HFF-Myc (cell line): ENCODE results near the gene MUC6.

ENCODE experiments used
- DNase-seq: peaks from one replicate; pipeline ENCODE4 v3.0.0-alpha.2; 2011; ENCODE audit warnings: low read depth; ENCODE audit errors: extremely low read depth
- H3K4me3 ChIP-seq: replicated peaks from 2 replicates; pipeline ENCODE4 v1.5.1; 2011; ENCODE audit warnings: low read depth, mild to moderate bottlenecking, control low read depth, low read length
- CTCF ChIP-seq: IDR thresholded peaks from 2 replicates; pipeline ENCODE4 v1.5.1; 2012; ENCODE audit warnings: mild to moderate bottlenecking, low read depth, low read length, control low read depth; ENCODE audit errors: missing control alignments

The MUC6 gene

DNA sequence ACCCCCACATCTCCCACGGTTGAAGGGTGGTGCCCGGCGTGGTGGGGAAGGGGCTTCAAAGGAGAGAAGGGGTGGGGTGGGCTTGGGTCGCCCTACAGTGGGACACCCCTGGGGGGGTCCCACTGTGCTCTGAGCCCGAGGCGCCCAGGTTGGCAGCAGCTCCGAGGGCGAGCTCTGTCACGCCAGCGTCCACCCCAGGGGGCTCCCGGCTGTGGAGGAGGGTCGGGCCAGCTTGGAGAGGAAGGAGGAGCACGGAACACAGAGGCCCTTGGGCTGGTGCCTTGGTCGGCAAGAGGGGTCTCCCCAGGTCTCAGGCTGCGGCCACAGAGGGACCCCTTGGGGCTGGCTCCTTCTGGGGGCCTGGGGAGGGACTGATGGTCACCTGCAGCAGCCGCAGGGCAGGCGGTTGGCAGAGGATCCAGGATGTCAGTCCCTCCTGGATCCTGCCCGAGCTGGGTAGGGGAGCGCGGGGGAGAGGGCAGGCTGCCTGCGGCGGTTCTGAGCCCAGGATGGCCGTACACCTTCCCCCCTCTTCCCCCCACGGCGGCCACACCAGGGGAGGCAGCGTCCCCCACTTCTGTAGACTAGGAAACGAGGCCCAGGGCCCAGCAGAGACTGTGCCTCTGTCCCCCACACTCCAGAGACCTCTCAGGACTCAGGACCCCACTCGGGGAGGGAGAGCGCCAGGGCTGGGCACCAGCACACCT, 788 bp downstream of the MUC6 start:
- no peak for DNase-seq
- no peak overlapping the region for H3K4me3 ChIP-seq
- TF ChIP-seq CTCF, result no peak

DNA sequence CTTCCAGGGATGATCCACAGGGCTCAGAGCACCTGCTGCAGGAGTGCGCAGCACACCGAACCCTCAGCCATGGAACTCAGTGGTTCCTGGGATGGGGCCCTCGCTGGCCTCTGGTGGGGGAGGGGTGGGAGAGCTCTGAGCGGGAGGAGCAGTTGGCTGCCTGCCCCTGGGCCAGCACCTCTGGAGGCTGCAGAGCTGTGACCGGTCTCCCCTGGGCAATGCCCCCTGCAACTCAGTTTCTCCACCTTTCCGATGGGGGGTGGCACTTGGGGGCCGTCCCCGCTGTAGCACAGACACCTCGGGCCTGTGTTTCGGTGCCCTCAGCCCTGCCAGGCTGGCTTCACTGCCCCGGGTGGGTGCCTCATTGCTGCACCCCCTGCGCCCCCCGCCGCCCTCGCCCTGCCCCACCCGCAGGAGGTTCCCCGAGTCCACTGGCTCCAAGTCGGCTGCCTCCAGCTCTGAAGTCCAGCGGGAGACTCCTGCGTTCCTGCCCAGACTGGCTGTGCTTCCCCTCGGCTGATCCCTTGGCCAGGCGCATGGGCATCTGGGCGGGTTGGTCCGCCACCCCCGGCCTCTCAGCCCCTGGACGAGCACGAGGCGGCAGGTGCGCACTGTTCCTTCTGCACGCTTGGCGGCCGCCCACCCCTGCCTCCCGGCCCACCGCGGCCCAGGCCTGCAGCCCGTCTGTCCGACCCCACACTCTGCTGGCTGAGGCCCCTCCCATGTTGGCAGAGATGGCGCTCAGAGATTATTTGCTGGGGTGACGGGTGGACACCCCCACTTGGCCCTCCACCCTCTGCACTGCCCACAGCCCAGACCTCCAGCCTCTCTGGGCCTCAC, 1.8 kb downstream of the MUC6 start:
- no peak overlapping the region for H3K4me3 ChIP-seq
- no peak for DNase-seq
- TF ChIP-seq CTCF, result no peak

DNA sequence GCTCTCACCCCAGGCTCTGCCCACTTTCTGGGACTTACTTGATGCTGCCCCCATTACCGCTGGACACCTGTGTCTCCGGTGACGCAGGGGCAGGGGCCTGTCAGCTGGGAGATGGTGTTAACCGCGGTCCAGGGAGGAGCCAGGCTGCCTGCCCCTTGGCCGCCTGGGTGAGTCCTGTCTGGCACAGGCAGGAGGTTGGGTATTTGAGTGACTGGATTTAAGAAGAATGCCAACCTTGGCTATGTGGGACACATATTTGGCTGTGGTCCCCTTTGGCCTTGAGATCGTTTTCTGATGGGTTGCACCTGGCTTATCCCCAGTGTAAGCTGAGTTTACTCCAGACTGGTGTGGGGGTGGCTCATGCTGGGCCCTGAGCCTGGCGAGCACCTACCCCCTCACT, 2.5 kb downstream of the MUC6 start:
- H3K4me3 ChIP-seq, result no peak overlapping the region
- TF ChIP-seq CTCF, result no peak
- DNase-seq, result no peak

DNA sequence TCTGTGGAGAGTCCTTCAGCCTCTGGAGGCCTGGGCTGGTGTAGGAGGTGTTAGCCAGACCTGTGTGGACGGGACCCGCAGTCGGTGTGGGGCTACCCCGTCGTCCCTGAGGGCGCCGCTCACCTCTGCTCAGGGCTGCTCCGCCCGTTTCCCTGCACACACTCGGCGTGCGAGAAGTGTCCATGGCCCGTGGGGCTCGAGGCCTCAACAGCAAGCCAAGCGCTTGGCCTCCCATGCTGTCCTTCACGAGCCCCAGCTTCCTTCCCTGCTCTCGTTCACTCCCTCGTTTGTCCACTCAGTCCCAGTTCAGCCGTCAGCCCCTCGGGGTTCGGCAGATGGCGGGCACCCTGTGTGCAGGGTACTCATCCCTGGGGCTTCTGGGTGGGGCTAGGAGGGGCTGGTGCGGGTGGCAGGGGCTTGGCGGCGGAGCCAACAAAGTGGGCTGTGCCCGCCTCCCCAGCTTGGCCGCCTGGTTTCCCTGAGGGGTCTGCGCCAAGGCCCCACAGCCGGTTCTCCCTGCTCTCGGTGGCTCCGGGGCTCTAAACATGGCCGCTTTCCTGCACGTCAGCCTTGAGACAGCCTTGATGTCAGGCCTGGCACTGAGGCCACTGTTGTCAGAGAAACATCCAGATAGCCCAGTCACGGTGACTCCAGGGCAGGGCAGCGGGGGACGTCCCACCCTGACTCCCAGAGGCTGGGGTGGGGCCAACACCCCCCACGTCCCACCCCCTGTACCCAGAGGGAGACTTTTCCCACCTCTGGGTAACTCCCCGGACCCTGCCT, 3.3 kb downstream of the MUC6 start:
- TF ChIP-seq CTCF, result no peak
- no peak overlapping the region for H3K4me3 ChIP-seq
- no peak for DNase-seq

- no peak for TF ChIP-seq CTCF
- no peak for DNase-seq
These were observed 4.1 kb downstream of the MUC6 start for GRCh38 chr11:1032310-1032891.

GRCh38 chr11:1031121-1031899, 5.2 kb downstream of the MUC6 start:
- no peak overlapping the region for H3K4me3 ChIP-seq
- TF ChIP-seq CTCF, result no peak
- no peak for DNase-seq

More at GRCh38 chr11:1032310-1032891, 4.1 kb downstream of the MUC6 start:
- H3K4me3 ChIP-seq, result no peak overlapping the region
